PC-3 (cell line): ENCODE data around the gene PEPD. TPM values are rescaled to one million over a fixed set of nuclear protein-coding genes. Genes with fewer than 3 reads are reported as not detected.

Source experiments
- ATAC-seq: fragments of 200-7000 bp; cut with Tn5 transposase; 2 replicates; pipeline ENCODE4 v1.9.1; 2020; ENCODE audit warnings: mild to moderate bottlenecking, moderate library complexity
- BruUV-seq: library from RNA; stranded (reverse); fragments of 400-500 nt; replicated peaks from 2 replicates; lab custom pipeline; 2021; lab: Mats Ljungman, UMichigan
- CTCF ChIA-PET: fragments of 300-600 bp; sonication (Branson Sonifier 250); formaldehyde crosslinking; loops from one replicate; lab custom pipeline; 2022; ENCODE audit warnings: antibody characterized with exemption; lab: Charles Lee
- POLR2A ChIA-PET: fragments of 300-600 bp; sonication (Branson Sonifier 250); formaldehyde crosslinking; loops from one replicate; lab custom pipeline; 2022; ENCODE audit warnings: antibody characterized with exemption; ENCODE audit not compliant: unreplicated experiment; lab: Charles Lee
- DNase-seq: peaks from one replicate; pipeline ENCODE4 v3.0.0-alpha.2; 2015
- H2AFZ ChIP-seq: fragments of 300-600 bp; sonication (generic); 2 replicates; pipeline ENCODE4 v1.6.0; 2016; ENCODE audit warnings: antibody characterized with exemption, low read length
- H3F3A ChIP-seq: fragments of 300-600 bp; sonication (generic); one replicate; pipeline ENCODE4 v1.6.0; 2017; ENCODE audit warnings: antibody characterized with exemption, low read length, control low read depth, mild to moderate bottlenecking; ENCODE audit not compliant: unreplicated experiment
- H3K27ac ChIP-seq: fragments of 300-600 bp; sonication (generic); 2 replicates; pipeline ENCODE4 v1.5.1; 2016; ENCODE audit warnings: mild to moderate bottlenecking, low read length
- H3K27me3 ChIP-seq: fragments of 300-600 bp; sonication (generic); 2 replicates; pipeline ENCODE4 v1.6.1; 2016; ENCODE audit warnings: low read length, mixed read lengths
- H3K36me3 ChIP-seq: fragments of 300-600 bp; sonication (generic); 2 replicates; pipeline ENCODE4 v1.6.1; 2016; ENCODE audit warnings: low read depth, mixed run types, low read length, mixed read lengths
- H3K4me1 ChIP-seq: fragments of 300-600 bp; sonication (generic); 2 replicates; pipeline ENCODE4 v1.5.1; 2016; ENCODE audit warnings: low read length; ENCODE audit not compliant: insufficient read depth
- H3K4me2 ChIP-seq: fragments of 300-600 bp; sonication (generic); 2 replicates; pipeline ENCODE4 v1.6.0; 2016; ENCODE audit warnings: low read length
- H3K4me3 ChIP-seq: fragments of 300-600 bp; sonication (generic); 2 replicates; pipeline ENCODE4 v1.5.1; 2016; ENCODE audit warnings: mild to moderate bottlenecking, low read length, mixed read lengths
- H3K79me2 ChIP-seq: fragments of 300-600 bp; sonication (generic); 2 replicates; pipeline ENCODE4 v1.6.1; 2017; ENCODE audit warnings: low read length, mixed read lengths
- H3K9ac ChIP-seq: fragments of 300-600 bp; sonication (generic); 2 replicates; pipeline ENCODE4 v1.6.0; 2016; ENCODE audit warnings: mild to moderate bottlenecking, low read length
- H3K9me2 ChIP-seq: fragments of 300-600 bp; sonication (generic); replicated peaks from 2 replicates; pipeline ENCODE4 v1.6.1; 2016; ENCODE audit warnings: mixed run types, low read length, mixed read lengths
- H3K9me3 ChIP-seq: fragments of 300-600 bp; sonication (generic); 2 replicates; pipeline ENCODE4 v1.6.1; 2016; ENCODE audit warnings: low read length, mixed read lengths
- H4K20me1 ChIP-seq: fragments of 300-600 bp; sonication (generic); 2 replicates; pipeline ENCODE4 v1.6.1; 2016; ENCODE audit warnings: low read length, mixed read lengths
- CTCF ChIP-seq: fragments of 300-600 bp; sonication (generic); conservative IDR thresholded peaks from 2 replicates; pipeline ENCODE4 v1.5.1; 2017; ENCODE audit warnings: antibody characterized with exemption, low read depth, mild to moderate bottlenecking, low read length
- EZH2 ChIP-seq: fragments of 300-600 bp; sonication (generic); IDR thresholded peaks from one replicate; pipeline ENCODE4 v1.6.1; 2017; ENCODE audit warnings: antibody characterized with exemption, mild to moderate bottlenecking, low read length; ENCODE audit not compliant: unreplicated experiment
- EZH2phosphoT487 ChIP-seq: fragments of 300-600 bp; sonication (generic); IDR thresholded peaks from 2 replicates; pipeline ENCODE4 v1.6.1; 2018; ENCODE audit warnings: mild to moderate bottlenecking, antibody characterized with exemption, low read length, borderline replicate concordance
- intact Hi-C: fragments of 100-400 bp; cut with micrococcal nuclease; formaldehyde crosslinking; loops from 2 replicates; pipeline ENCODE4 v1.9.0; 2023
- total RNA-seq: library from RNA; depleted of rRNA; stranded (reverse); fragments of >200 nt; gene quantifications from 2 replicates; pipeline ENCODE4 v1.2.3, GENCODE V29; 2014

The PEPD gene
- total RNA-seq, 1 experiment from 2014 or later, result 53.4 TPM

- no TSS peak for BruUV-seq
- Histone ChIP-seq H3K9ac (no peak overlapping the region), H3K4me2 (peak overlapping the region; percentile 93), H3F3A (no peaks in the 10 kb centered on the region), H3K9me2 (no peaks in the 10 kb centered on the region), H3K4me3 (peak overlapping the region; percentile 95), H3K27ac (peak overlapping the region; percentile 77), H2AFZ (no peak overlapping the region), H3K27me3 (no peaks in the 10 kb centered on the region), H3K9me3 (no peaks in the 10 kb centered on the region), H3K36me3 (peaks cover 7% of the 10 kb centered on the region), H3K4me1 (peaks cover 30% of the 10 kb centered on the region), H4K20me1 (peaks cover 62% of the 10 kb centered on the region), H3K79me2 (peaks cover 74% of the 10 kb centered on the region)
- ChIA-PET POLR2A (no interaction called here), CTCF (no interaction called here)
- DNase-seq (peak; percentile 81), ATAC-seq (peak; percentile 27)
- intact Hi-C loops, result loop anchor here (5.0 kb wide), 1 partner anchor 74 kb away; the partner anchor contains the start of gene CEBPA
- TF ChIP-seq EZH2phosphoT487 (no peak), EZH2 (no peak), CTCF (no peak)
Measured at GRCh38 chr19:33376423-33376822, 145.2 kb downstream of the PEPD start.

GRCh38 chr19:33375837-33376159 lies 145.8 kb downstream of the PEPD start:
- peak overlapping the region; percentile 95; the same call in 1 of the 2 replicates for H3K4me3 ChIP-seq
- H3K9me2 ChIP-seq, result no peaks in the 10 kb centered on the region
- H4K20me1 ChIP-seq, result peaks cover 62% of the 10 kb centered on the region
- no peak overlapping the region for H3K27ac ChIP-seq
- no peaks in the 10 kb centered on the region for H3K9me3 ChIP-seq
- no peaks in the 10 kb centered on the region for H3F3A ChIP-seq
- intact Hi-C loops, result loop anchor here (5.0 kb wide), 1 partner anchor 73 kb away; the partner anchor contains the start of gene CEBPA
- no peak overlapping the region for H3K9ac ChIP-seq
- DNase-seq, result peak; percentile 21
- H3K36me3 ChIP-seq, result peaks cover 7% of the 10 kb centered on the region
- no peak for TF ChIP-seq EZH2
- no peak for TF ChIP-seq EZH2phosphoT487
- TF ChIP-seq CTCF, result no peak
- ChIA-PET POLR2A (no interaction called here), CTCF (no interaction called here)
- peak overlapping the region; percentile 93 for H3K4me2 ChIP-seq
- peaks cover 30% of the 10 kb centered on the region for H3K4me1 ChIP-seq
- ATAC-seq, result no peak
- BruUV-seq, result no TSS peak
- peaks cover 68% of the 10 kb centered on the region for H3K79me2 ChIP-seq
- no peaks in the 10 kb centered on the region for H3K27me3 ChIP-seq
- H2AFZ ChIP-seq, result no peak overlapping the region

- DNase-seq (no peak), ATAC-seq (no peak)
- H3F3A ChIP-seq, result no peaks in the 10 kb centered on the region
- ChIA-PET POLR2A (interaction anchor here (0.5 kb wide), 1 partner anchor 458 kb away, joined by 12 read pairs; no protein-coding TSS in a partner anchor), CTCF (no interaction called here)
- no peak overlapping the region for H3K27ac ChIP-seq
- peak overlapping the region; percentile 93 for H3K4me2 ChIP-seq
- intact Hi-C loops, result loop anchor here (5.0 kb wide), 1 partner anchor 73 kb away; the partner anchor contains the start of gene CEBPA
- peak overlapping the region; percentile 95 for H3K4me3 ChIP-seq
- H3K36me3 ChIP-seq, result peaks cover 7% of the 10 kb centered on the region
- peaks cover 61% of the 10 kb centered on the region for H4K20me1 ChIP-seq
- no peaks in the 10 kb centered on the region for H3K27me3 ChIP-seq
- H3K4me1 ChIP-seq, result peaks cover 30% of the 10 kb centered on the region
- H2AFZ ChIP-seq, result no peak overlapping the region
- no TSS peak for BruUV-seq
- H3K9me2 ChIP-seq, result no peaks in the 10 kb centered on the region
- no peaks in the 10 kb centered on the region for H3K9me3 ChIP-seq
- TF ChIP-seq EZH2phosphoT487 (no peak), EZH2 (no peak), CTCF (no peak)
- peaks cover 63% of the 10 kb centered on the region for H3K79me2 ChIP-seq
- 0 out of 2 replicates have a peak overlapping the region, but pooled peaks have one; percentile 92 for H3K9ac ChIP-seq
Measured at GRCh38 chr19:33375156-33375836, 146.3 kb downstream of the PEPD start.
